ENCODE measurements around the gene ANKDD1A.

ANKDD1A gene

DNA sequence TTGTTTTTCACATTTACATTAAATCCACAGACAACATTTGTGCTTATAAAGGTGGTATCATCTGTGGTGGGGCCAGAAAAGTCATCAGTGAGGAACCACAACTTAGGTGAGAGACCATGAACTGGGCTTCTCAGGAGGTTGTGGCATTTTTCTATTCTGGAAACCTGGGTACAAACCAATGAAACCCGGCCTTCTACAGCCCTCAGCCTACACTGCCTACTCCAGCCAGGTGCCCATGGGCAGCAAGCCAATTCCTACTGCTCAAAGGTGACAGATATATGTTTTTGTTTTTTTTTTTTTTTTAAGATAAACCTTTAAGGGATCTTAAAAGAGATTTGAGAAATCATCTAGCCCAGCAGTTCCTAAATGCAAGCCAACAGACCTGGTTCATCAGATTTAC is 57.7 kb downstream of the ANKDD1A start:
- TF ChIP-seq ZFX (IDR thresholded peaks at IDR 0.05; ENCODE audit: borderline replicate concordance), result no peak
- TF ChIP-seq, protein P1, sequence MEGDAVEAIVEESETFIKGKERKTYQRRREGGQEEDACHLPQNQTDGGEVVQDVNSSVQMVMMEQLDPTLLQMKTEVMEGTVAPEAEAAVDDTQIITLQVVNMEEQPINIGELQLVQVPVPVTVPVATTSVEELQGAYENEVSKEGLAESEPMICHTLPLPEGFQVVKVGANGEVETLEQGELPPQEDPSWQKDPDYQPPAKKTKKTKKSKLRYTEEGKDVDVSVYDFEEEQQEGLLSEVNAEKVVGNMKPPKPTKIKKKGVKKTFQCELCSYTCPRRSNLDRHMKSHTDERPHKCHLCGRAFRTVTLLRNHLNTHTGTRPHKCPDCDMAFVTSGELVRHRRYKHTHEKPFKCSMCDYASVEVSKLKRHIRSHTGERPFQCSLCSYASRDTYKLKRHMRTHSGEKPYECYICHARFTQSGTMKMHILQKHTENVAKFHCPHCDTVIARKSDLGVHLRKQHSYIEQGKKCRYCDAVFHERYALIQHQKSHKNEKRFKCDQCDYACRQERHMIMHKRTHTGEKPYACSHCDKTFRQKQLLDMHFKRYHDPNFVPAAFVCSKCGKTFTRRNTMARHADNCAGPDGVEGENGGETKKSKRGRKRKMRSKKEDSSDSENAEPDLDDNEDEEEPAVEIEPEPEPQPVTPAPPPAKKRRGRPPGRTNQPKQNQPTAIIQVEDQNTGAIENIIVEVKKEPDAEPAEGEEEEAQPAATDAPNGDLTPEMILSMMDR (IDR thresholded peaks at IDR 0.05), result no peak
- H3K27ac ChIP-seq, result no peak overlapping the region

DNA sequence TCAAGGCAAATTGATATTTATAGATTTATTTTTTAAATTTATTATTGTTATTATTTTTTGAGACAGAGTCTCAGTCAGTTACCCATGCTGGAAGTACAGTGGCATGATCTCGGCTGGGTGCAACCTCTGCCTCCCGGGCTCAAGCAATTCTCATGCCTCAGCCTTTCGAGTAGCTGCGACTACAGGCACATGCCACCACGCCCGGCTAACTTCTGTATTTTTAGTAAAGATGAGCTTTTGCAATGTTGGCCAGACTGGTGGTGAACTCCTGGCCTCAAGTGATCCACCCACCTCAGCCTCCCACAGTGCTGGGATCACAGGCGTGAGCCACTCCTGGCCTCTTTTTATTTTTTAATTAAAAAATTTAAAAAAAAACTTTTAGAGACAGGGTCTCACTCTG is 59.0 kb downstream of the ANKDD1A start:
- no peak overlapping the region for H3K27ac ChIP-seq
- TF ChIP-seq ZFX (IDR thresholded peaks at IDR 0.05; ENCODE audit: borderline replicate concordance), result no peak
- TF ChIP-seq, protein P1 (IDR thresholded peaks at IDR 0.05), result no peak

DNA sequence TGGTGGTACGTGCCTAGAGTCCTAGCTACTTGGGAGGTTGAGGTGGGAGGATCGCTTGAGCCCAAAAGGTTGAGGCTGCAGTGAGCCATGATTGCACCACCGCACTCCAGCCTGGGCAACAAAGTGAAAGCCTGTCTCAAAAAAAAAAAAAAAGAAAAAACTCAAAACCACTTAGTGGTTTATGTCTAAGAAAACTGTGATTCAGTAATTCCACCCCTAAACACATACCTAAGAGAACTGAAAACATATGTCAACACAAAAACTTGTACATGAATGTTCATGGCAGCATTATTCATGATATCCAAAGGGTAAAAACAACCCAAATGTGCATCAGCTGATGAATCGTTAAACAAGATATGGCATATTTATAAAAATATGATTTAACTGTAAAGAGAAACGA is 63.7 kb downstream of the ANKDD1A start:
- no peak overlapping the region for H3K27ac ChIP-seq
- TF ChIP-seq, protein P1 (IDR thresholded peaks at IDR 0.05), result no peak
- TF ChIP-seq ZFX (IDR thresholded peaks at IDR 0.05; ENCODE audit: borderline replicate concordance), result no peak

DNA sequence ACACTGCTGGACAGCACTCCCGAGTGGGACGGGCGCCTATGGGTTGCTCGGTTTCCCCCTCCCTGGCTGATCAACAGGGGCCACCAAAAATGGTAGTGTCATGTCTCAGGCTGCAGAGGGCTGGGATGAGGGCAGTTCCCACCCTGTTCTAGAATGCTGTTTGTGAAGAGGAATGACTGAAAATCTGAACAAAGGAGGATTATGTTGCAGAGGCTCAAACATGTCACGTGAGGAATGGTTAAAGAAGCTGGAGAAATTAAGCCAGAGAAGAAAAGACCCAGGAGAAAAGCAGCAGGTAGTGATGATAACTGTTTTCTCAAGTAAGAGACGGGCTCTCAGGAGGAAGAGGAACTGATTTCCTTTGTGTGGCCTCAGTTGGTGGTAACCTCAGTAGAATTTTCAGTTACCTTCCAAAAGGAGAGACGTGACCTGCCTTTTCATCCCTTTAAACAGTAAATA is 67.6 kb downstream of the ANKDD1A start:
- H3K27ac ChIP-seq, result no peak overlapping the region
- no peak for TF ChIP-seq ZFX (IDR thresholded peaks at IDR 0.05; ENCODE audit: borderline replicate concordance)
- TF ChIP-seq, protein P1 (IDR thresholded peaks at IDR 0.05), result no peak

DNA sequence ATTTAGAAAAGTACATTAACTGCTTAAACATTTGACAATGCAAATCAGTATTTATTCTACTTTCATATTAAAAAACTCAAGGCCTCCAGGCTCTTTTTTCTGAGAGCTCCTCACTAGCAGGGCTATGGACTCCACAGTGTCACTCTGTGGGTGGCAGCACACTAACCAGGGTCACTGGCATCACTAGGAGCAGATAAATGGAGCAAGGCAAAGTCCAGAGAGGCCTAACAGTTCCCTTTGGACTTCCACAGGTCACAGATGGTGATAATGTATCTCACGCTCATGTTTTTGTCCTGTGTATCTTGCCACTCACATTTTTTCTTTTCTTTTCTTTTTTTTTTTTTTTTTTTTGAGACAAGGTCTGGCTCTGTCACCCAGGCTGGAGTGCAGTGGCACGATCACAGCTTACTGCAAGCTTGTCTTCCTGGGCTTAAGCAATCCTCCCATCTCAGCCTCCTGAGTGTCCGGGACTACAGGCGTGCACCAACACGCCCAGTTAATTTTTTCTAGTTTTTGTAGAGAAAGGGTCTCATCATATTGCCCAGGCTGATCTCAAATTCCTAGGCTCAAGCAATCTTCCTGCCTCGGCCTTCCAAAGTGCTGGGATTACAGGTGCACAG is 70.2 kb downstream of the ANKDD1A start:
- TF ChIP-seq, protein P1 (IDR thresholded peaks at IDR 0.05), result no peak
- TF ChIP-seq ZFX (IDR thresholded peaks at IDR 0.05; ENCODE audit: borderline replicate concordance), result no peak
- H3K27ac ChIP-seq, result no peak overlapping the region

DNA sequence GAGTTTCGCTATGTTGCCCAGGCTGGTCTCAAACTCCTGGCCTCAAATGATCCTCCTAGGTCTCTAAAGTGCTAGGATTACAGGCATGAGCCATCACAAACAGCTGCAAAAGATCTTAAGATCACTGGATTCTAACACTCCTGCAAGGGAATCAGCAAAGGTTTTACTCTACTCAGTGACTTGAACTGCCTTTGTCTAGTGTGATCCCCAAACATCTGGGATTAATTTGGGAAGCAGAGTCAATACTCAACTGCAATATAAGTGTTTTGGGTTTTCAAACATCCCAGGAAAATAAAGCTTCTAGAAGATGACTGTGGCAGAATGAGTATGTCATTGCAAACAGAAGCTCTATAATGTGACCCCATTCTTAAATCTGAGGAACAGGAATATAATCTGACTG is 70.8 kb downstream of the ANKDD1A start:
- no peak overlapping the region for H3K27ac ChIP-seq
- TF ChIP-seq, protein P1 (IDR thresholded peaks at IDR 0.05), result no peak
- no peak for TF ChIP-seq ZFX (IDR thresholded peaks at IDR 0.05; ENCODE audit: borderline replicate concordance)

DNA sequence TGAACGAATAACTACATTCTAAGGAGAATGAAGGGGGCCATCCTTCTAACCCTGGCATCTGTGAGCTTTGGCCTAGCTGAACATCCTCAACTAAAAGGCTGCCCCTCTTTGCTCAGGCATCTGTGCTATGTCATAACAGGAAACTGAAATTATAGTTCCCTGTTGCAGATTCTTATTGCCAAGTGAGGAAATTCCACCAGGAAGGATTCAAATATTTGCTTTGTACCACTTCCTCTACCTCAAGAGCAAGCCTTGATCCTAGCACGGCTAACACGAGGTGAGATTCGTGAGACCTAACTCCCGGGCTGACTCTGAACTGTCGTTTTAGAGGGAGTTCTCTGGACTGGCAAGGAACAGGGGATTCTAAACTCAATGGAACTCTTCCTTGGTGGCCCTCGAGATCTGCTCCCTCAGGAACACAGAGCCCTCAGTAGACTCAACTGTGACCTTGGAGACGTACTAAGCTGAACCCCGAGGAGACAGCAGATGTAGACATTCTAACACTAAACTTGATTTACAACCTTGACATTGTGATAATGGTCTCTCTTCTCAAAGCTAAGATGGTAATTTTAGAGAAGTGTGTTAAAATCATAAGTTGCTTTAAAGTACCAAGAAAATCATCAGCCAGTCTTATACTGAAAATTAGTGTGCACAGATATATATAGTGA is 73.8 kb downstream of the ANKDD1A start:
- no peak overlapping the region for H3K27ac ChIP-seq

More for the DNA sequence above, 73.8 kb downstream of the ANKDD1A start:
- TF ChIP-seq, protein P1 (IDR thresholded peaks at IDR 0.05), result no peak
- no peak for TF ChIP-seq ZFX (IDR thresholded peaks at IDR 0.05; ENCODE audit: borderline replicate concordance)
